Measurements from ENCODE around the gene PHETA1.

Gene PHETA1

GRCh38 chr12:111368291-111368787 lies 556 bp downstream of the PHETA1 start:
- no peak for DNase-seq

- DNase-seq = no peak
Observed at GRCh38 chr12:111367661-111368221, 1.2 kb downstream of the PHETA1 start.

- no peak for DNase-seq
Observed at GRCh38 chr12:111366583-111366982, 2.3 kb downstream of the PHETA1 start.

- DNase-seq = no peak
Observed at GRCh38 chr12:111366075-111366474, 2.8 kb downstream of the PHETA1 start.

DNA sequence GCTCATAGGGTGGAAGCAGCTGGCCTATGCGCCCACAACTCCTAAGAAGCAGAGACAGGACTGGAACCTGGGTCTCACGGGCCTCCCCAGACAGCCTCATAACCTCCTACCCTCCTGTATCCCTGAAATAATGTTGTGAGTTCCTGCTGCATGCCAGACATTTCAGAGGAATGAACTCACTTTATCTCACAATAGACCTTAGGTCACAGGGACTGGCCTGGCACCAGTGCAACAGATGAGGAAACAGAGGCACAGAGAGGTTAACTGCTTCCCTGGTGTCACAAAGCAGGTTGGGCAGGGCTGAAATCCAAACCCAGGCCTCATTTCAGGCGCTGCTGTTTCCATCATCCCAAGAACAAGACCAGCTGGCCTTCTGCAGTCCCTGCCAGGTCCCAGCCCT lies 5.3 kb downstream of the PHETA1 start:
- DNase-seq = no peak

GRCh38 chr12:111362687-111363475 lies 6.0 kb downstream of the PHETA1 start:
- DNase-seq = no peak

DNA sequence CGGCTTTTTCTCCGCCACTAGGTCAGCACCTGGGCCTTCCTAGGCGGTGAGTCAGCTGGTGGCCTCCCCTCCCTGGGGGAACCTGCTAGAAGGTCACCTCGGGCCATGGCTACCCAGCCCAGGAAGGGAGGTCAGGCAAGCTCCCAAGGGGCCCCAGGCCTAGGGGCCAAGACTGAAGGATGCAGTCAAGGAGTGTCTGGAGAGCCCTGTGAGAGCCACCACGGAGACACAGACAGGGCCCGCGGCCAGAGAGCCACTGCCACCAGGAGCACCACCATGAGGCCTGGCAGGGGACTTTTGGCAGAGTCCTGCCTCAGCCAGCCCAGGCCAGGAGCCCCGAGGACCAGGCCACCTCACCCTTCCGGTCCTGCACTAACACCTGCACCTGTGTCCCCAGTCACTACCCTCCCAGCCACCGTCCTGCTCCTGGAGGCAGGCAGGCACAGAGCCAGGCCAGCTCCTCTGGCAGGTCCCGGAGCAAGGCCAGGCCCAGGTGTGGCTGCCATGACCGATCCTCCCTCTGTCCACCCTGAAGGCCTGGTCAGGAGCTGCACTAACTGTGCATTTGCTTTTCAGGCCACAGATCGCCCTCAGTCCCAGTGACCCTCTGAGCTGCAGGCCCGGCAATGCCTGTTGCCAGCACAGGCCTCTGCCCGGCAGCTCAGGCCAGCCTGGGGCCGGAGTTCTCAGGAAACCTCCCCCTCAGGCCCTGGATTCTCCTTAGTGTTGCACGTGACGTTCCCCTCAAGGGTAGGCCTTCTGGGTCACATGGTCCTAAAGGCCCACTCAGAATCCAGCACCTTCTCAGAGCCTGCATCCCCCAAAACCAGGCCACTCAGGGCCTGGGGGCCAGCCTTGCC lies 6.9 kb downstream of the PHETA1 start:
- no peak for DNase-seq

DNA sequence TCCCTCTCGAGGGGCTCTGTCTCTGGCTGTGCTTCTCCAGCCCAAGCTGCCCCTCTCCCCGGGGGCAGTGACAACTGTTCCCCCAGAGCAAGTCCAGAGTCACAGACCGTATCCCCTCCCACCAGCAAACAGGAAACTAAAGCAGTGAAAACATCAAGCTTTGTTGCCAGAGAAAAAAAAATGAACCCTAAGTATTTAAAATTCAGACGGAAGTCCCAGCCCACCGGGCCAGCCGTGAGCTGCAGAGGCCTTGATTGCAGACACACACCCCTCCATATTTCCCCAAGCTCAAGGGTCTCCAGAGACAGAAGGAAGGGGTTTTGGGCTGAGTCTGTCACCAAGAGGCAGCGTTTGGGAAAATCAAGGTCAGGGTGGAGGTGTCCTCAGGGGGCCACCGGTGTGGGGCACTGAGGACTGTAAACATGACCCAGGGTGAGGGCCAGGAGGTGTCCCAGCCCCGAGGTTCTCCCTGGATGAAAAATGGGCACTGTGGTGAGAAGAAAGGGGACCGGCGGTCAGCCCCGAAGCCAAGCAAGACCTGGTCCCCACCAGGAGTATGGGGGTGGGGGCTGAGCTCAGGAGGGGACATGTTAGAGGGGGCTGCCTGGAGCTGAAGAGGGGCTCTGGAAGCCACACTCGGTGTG lies 7.7 kb downstream of the PHETA1 start:
- no peak for DNase-seq

- no peak for DNase-seq
Observed at GRCh38 chr12:111360325-111360930, 8.5 kb downstream of the PHETA1 start.

- no peak for DNase-seq
Observed at GRCh38 chr12:111359914-111360276, 9.0 kb downstream of the PHETA1 start.

GRCh38 chr12:111359231-111359913 lies 9.5 kb downstream of the PHETA1 start:
- DNase-seq = peak; percentile 54

GRCh38 chr12:111355201-111355925 lies 13.5 kb downstream of the PHETA1 start:
- no peak for DNase-seq

GRCh38 chr12:111354511-111354910 lies 14.4 kb downstream of the PHETA1 start:
- no peak for DNase-seq

DNA sequence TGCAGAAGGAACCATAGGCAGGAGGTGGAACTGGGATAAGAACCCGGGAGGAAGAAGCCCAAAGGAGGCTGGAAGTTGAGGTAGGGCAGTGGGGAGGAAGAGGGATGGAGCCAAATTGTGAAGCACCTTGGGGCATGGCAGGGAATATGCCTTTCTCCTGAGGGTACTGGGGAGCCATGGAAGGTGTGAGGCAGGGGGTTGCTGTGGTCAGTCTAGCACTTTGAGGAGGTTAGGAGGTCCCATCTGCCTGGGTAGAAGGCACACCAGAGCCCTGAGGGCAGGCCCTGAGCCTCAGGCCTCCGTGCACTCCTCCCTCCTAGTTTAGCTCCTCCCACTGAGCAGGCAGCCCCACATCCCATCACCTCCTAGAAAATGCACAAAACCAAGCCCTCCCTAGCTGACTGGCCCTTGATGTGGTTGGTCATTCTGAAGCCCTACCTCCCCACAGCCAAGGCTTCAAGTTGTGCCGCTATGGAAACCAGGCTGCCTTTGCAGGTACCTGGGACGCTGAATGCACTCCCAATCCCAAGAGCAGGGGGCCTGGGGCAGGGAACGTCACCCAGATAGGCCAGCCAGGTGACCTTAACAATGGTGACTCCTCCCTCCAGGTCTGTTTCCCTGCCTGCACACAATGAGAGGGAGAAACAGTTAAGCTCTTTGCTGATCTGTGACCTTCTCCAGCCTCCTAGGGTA lies 15.1 kb downstream of the PHETA1 start:
- no peak for DNase-seq

GRCh38 chr12:111353026-111353425 lies 15.9 kb downstream of the PHETA1 start:
- no peak for DNase-seq

DNA sequence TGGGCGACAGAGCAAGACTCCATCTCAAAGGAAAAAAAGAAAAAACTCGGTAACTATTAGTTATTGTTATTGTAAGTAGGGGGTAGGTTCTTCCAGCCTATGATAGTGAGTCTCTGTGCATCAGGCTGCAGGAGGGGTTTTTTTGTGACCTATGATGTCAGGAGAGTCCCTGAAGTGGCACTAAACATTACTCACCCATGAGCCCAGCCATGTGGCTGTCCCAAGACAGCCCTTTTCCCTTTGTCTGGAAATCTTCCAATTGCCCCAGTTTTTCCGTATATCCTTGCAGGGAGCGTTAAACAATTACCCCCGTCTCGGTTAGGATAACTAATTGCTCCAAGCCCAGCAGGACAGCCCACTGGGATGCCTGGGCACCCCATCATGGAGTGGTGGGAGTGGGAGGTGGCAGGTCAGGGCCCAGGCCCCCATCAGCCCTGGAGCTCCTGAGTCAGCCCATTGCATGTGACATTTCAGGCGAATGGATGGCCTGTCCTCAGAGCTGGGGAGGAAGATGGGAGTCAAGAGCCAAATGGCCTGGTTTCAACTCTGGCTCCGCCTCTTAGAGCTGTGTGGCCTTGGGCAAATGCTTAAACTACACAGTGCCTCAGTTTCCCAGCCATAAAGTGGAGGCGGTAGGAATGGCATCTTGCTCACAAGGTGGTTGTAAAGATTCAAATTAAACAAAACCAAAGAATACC lies 16.4 kb downstream of the PHETA1 start:
- no peak for DNase-seq

DNA sequence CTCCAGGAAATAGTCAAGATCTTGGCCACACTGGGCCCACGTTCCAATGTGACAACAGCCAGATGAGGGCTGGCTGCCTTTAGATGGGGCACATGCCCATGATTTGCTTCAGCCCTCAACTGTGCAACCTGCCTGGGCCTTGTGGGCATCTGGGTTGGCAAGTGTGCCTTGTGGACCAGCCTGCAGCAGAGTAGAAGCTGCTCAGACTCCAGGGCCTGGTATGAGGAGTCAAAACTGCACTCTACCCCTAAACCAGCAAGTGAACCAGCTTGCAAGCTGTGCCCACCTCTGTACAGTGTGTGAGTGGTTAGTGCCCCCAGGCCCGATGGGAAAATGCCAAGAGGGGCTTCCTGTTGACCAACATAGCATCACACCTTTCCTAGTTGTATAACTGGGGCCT lies 17.9 kb downstream of the PHETA1 start:
- no peak for DNase-seq

- no peak for DNase-seq
Observed at GRCh38 chr12:111349748-111350520, 19.0 kb downstream of the PHETA1 start.

DNA sequence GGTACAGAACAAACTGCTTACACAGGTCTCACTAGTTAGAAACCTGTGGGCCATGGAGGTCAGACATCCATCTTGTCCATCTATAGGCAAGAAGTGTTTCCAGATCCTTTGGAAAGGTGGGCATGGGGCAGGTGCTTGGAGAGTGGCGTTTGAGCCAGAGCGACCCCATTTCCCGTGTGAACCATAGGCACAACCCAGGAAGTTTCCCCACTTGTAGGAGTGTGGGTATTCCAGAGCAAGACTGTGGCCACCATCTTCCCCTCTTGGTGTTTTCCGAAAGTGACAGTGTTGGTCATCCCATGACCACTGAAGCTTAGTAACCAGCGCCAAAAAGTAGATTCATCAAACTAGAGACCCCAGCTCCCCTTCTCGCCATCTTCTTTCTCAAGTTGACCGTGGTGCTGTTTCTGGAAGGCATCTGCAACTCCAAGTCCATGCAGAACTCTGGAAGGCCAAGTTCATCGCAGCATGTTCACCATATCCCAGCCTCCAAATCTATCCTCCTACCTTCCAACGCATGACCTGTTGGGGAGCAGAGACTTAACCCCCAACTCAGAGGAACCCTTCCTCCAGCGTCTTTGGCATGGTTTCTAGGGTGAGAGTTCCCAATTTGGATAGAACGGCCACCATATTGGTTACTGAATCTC lies 19.7 kb downstream of the PHETA1 start:
- no peak for DNase-seq

Data from activated CD4-positive, alpha-beta T cell treated with anti-CD3 and anti-CD28 coated beads, Interleukin-2, Interleukin-6, amounts not matched to agents 100 ng/mL and 50 ng/mL, durations not matched to agents 16 hours and 8 hours (primary cell).